ENCODE results near the gene KRT75. TPM values are rescaled to one million over a fixed set of nuclear protein-coding genes. Genes with fewer than 3 reads are reported as not detected.

Gene KRT75
- total RNA-seq, 1 experiment from 2014 or later = not detected

DNA sequence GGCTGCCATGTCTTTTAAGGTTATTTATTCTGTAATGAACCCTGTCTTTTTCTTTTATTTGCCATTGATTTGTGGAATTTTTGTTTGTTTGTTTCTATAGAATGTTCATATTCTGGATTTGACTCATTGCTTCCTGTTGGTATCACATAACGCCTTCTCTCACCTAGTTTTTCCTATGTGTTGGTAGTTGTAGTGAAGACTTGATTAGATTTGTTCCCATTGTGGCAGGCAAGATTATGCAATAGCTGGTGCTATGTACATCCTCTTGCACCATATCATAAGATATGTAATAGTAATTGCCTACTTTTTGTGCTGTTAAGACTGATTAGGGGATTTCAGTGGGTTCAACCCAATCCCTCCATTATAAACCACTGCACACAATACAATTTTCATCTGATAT, 21.6 kb upstream of the KRT75 start:
- Histone ChIP-seq H3K27ac (peak overlapping the region; percentile 33; the same call in 1 of the 2 replicates), H3K27me3 (ENCODE audit: insufficient read depth, low read depth) (no peaks in the 10 kb centered on the region), H3K36me3 (ENCODE audit: low read depth) (no peaks in the 10 kb centered on the region), H4K20me1 (ENCODE audit: insufficient read depth) (no peaks in the 10 kb centered on the region), H3K79me2 (ENCODE audit: low read depth) (no peaks in the 10 kb centered on the region), H3K9me3 (ENCODE audit: insufficient read depth, low read depth) (no peaks in the 10 kb centered on the region), H3K9me2 (ENCODE audit: insufficient read depth) (no peaks in the 10 kb centered on the region), H3K4me2 (no peak overlapping the region; the same call in 1 of the 2 replicates), H3K4me1 (replicated peaks; ENCODE audit: insufficient read depth) (peaks cover 47% of the 10 kb centered on the region), H3F3A (ENCODE audit: insufficient read depth, low read depth) (peaks cover 25% of the 10 kb centered on the region), H2AFZ (no peak overlapping the region), H3K4me3 (no peak overlapping the region)
- DNase-seq = peak in 1 of 2 experiments; percentile 50
- BruUV-seq (replicated peaks) = no TSS peak
- CTCF ChIA-PET = no interaction called here
- POLR2A ChIA-PET (ENCODE audit: unreplicated experiment) = interaction anchor here (0.6 to 0.7 kb wide), 2 partner anchors 86 to 202 kb away, joined by 3 to 6 read pairs; no protein-coding TSS in a partner anchor
- TF ChIP-seq, protein P1, sequence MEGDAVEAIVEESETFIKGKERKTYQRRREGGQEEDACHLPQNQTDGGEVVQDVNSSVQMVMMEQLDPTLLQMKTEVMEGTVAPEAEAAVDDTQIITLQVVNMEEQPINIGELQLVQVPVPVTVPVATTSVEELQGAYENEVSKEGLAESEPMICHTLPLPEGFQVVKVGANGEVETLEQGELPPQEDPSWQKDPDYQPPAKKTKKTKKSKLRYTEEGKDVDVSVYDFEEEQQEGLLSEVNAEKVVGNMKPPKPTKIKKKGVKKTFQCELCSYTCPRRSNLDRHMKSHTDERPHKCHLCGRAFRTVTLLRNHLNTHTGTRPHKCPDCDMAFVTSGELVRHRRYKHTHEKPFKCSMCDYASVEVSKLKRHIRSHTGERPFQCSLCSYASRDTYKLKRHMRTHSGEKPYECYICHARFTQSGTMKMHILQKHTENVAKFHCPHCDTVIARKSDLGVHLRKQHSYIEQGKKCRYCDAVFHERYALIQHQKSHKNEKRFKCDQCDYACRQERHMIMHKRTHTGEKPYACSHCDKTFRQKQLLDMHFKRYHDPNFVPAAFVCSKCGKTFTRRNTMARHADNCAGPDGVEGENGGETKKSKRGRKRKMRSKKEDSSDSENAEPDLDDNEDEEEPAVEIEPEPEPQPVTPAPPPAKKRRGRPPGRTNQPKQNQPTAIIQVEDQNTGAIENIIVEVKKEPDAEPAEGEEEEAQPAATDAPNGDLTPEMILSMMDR (conservative IDR thresholded peaks at IDR 0.05) = no peak
- no peak for TF ChIP-seq EZH2 (IDR thresholded peaks at IDR 0.05; ENCODE audit: low read depth)
- intact Hi-C loops (cut with micrococcal nuclease; ENCODE audit: unreplicated experiment) = no loop called here

DNA sequence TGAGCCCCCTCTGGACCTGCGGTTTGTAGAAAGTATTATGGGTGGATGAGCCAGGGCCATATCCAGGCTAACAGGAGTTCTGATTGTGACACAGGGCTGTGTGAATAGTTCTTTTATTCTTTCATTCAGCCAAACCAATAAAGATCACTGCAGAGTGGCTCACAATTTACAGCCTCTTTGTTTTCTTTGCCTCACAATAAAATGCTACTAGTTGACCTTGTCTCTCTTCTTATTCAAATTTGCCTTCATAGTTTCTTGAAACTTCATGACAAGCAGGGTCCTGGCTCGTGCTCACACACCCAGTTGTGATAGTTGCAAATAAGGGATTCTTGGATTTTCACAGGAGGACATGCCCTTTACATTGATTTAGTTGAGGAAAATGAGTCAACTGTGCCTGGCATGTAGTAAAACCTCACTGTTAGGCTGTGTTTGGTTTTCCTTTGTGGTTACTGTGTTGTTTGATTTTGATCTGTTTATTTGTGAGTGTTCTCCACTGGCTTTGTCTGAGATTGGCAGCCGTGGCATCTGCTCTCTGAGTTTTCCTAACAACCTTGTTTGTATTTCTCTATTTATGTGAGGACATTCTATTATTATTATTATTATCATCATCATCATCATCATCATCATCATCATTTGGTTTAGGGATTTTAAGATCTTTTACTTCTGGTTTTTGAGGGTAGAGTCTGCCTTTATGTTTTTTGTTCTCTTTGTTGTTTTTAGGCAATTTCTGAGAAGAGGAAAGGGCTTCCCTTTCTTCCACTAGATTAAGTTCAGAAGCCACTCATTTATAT, 20.4 kb upstream of the KRT75 start:
- peak overlapping the region; percentile 14 for H3K27ac ChIP-seq
- H3K4me3 ChIP-seq = no peak overlapping the region
- no peaks in the 10 kb centered on the region for H3K9me2 ChIP-seq (ENCODE audit: insufficient read depth)
- intact Hi-C loops (cut with micrococcal nuclease; ENCODE audit: unreplicated experiment) = no loop called here
- H3K9me3 ChIP-seq (ENCODE audit: insufficient read depth, low read depth) = no peaks in the 10 kb centered on the region
- no peak overlapping the region for H2AFZ ChIP-seq
- H3K4me2 ChIP-seq = no peak overlapping the region
- BruUV-seq (replicated peaks) = no TSS peak
- TF ChIP-seq, protein P1 (conservative IDR thresholded peaks at IDR 0.05) = no peak
- TF ChIP-seq EZH2 (IDR thresholded peaks at IDR 0.05; ENCODE audit: low read depth) = no peak
- peak in 1 of 2 experiments; percentile 42 for DNase-seq
- H3K36me3 ChIP-seq (ENCODE audit: low read depth) = no peaks in the 10 kb centered on the region
- CTCF ChIA-PET = no interaction called here
- peaks cover 25% of the 10 kb centered on the region for H3F3A ChIP-seq (ENCODE audit: insufficient read depth, low read depth)
- POLR2A ChIA-PET (ENCODE audit: unreplicated experiment) = no interaction called here
- H3K27me3 ChIP-seq (ENCODE audit: insufficient read depth, low read depth) = no peaks in the 10 kb centered on the region
- H3K79me2 ChIP-seq (ENCODE audit: low read depth) = no peaks in the 10 kb centered on the region
- no peaks in the 10 kb centered on the region for H4K20me1 ChIP-seq (ENCODE audit: insufficient read depth)
- H3K4me1 ChIP-seq (replicated peaks; ENCODE audit: insufficient read depth) = peaks cover 47% of the 10 kb centered on the region

DNA sequence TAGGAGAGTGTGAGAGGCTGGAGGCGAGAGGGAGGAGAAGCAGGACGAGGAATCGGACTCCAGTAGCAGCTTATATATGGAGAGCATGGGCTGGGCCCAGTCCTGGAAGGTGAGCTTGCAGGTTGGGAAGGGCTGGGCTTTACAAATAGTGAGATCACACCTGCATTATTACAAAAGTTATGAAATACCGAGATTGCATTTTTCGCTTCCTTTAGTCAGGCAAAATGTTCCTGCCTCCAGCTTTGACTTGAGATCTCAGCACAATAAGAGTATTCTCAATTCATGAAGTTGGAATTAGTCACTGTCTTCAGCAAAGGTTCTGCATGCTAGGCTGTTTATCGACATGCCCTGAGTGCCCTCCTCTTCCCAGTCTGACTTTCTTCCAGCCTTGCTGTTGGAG, 17.9 kb upstream of the KRT75 start, which contains the start of gene KRT6B:
TSS of gene KRT6B (minus strand) at position 46 of the 400 bp plus-strand sequence. CDS start 68 bp downstream, outside the sequence.
- Histone ChIP-seq H3K79me2 (ENCODE audit: low read depth) (no peaks in the 10 kb centered on the region), H3K27me3 (ENCODE audit: insufficient read depth, low read depth) (no peaks in the 10 kb centered on the region), H2AFZ (peak within 1 kb of the TSS; percentile 62; the same call in 1 of the 2 replicates), H3K9me2 (ENCODE audit: insufficient read depth) (no peaks in the 10 kb centered on the region), H3K27ac (peak within 1 kb of the TSS; percentile 80), H3K9me3 (ENCODE audit: insufficient read depth, low read depth) (no peaks in the 10 kb centered on the region), H3F3A (ENCODE audit: insufficient read depth, low read depth) (peaks cover 25% of the 10 kb centered on the region), H3K4me2 (peak within 1 kb of the TSS; percentile 72), H3K36me3 (ENCODE audit: low read depth) (no peaks in the 10 kb centered on the region), H3K4me3 (no peak within 1 kb of the TSS), H3K4me1 (replicated peaks; ENCODE audit: insufficient read depth) (peaks cover 47% of the 10 kb centered on the region), H4K20me1 (ENCODE audit: insufficient read depth) (no peaks in the 10 kb centered on the region)
- BruUV-seq (replicated peaks) = no TSS peak
- TF ChIP-seq, protein P1 (conservative IDR thresholded peaks at IDR 0.05) = no peak
- TF ChIP-seq EZH2 (IDR thresholded peaks at IDR 0.05; ENCODE audit: low read depth) = no peak
- ChIA-PET POLR2A (ENCODE audit: unreplicated experiment) (interaction anchor here (0.7 kb wide), 1 partner anchor 303 kb away, joined by 4 read pairs; no protein-coding TSS in a partner anchor), CTCF (no interaction called here)
- intact Hi-C loops (cut with micrococcal nuclease; ENCODE audit: unreplicated experiment) = no loop called here
- peak in 1 of 2 experiments; percentile 81 for DNase-seq

Measured in PC-9 (cell line).